Neural crest cell (in vitro differentiated cells): Measurements from ENCODE around the gene PRTFDC1. TPM values are rescaled to one million over a fixed set of nuclear protein-coding genes. Genes with fewer than 3 reads are reported as not detected.
A peak's percentile ranks its signal among the peaks of the same experiment; 100 is the strongest.

ENCODE experiments used
- DNase-seq: peaks from one replicate; pipeline ENCODE4 v3.0.0; 2021; ENCODE audit warnings: low read depth, mixed read lengths, low spot score
- H3K27ac Mint-ChIP-seq: one replicate; pipeline ENCODE4 v1.8.0; 2021; ENCODE audit warnings: mild to moderate bottlenecking, mixed read lengths; ENCODE audit not compliant: unreplicated experiment
- H3K27me3 Mint-ChIP-seq: 2 replicates; pipeline ENCODE4 v1.8.0; 2021; ENCODE audit warnings: low read depth, mild to moderate bottlenecking, mixed read lengths
- H3K36me3 Mint-ChIP-seq: 2 replicates; pipeline ENCODE4 v1.8.0; 2021; ENCODE audit warnings: low read depth, mild to moderate bottlenecking, mixed read lengths
- H3K4me1 Mint-ChIP-seq: 2 replicates; pipeline ENCODE4 v1.8.0; 2021; ENCODE audit warnings: mixed read lengths
- H3K4me3 Mint-ChIP-seq: one replicate; pipeline ENCODE4 v1.8.0; 2021; ENCODE audit warnings: mild to moderate bottlenecking, mixed read lengths
- H3K9me3 Mint-ChIP-seq: 2 replicates; pipeline ENCODE4 v1.8.0; 2021; ENCODE audit warnings: mixed read lengths
- total RNA-seq: library from RNA; stranded (reverse); gene quantifications from 2 replicates; pipeline ENCODE4 v1.2.1, GENCODE V29; 2021
- TF ChIP-seq, protein P1 (sequence below): fragments of 200-600 bp; sonication (generic); conservative IDR thresholded peaks from 2 replicates; pipeline ENCODE4 v1.5.0; 2021; ENCODE audit warnings: antibody characterized with exemption, mild to moderate bottlenecking

PRTFDC1 gene
- total RNA-seq, 1 donor from 2014 or later, result 26.7 TPM

DNA sequence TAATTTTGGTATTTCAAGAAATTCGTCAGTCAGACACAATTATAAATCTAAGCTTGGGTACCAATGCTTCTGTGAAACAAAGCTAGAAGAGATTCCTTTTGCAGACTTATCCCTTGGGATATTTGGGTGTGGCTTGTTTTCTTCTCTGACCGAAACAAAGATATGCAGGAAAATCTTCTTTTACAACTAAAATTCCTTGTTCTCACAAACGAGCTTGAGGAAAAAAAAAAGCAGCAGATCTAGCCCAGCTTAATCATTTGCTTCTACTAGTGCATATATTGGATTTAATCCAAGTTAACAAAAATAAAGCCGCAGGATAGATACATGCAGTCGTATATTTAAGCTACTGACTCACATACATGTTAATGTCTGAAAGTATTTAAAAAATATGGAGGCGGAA lies 104.2 kb downstream of the PRTFDC1 start:
- H3K4me3 Mint-ChIP-seq, result no peak overlapping the region
- no peaks in the 10 kb centered on the region for H3K27me3 Mint-ChIP-seq
- H3K36me3 Mint-ChIP-seq, result no peaks in the 10 kb centered on the region
- H3K4me1 Mint-ChIP-seq, result peaks cover 52% of the 10 kb centered on the region
- no peak for DNase-seq
- H3K9me3 Mint-ChIP-seq, result peaks cover 3% of the 10 kb centered on the region
- peak overlapping the region; percentile 78 for H3K27ac Mint-ChIP-seq
- TF ChIP-seq, protein P1, sequence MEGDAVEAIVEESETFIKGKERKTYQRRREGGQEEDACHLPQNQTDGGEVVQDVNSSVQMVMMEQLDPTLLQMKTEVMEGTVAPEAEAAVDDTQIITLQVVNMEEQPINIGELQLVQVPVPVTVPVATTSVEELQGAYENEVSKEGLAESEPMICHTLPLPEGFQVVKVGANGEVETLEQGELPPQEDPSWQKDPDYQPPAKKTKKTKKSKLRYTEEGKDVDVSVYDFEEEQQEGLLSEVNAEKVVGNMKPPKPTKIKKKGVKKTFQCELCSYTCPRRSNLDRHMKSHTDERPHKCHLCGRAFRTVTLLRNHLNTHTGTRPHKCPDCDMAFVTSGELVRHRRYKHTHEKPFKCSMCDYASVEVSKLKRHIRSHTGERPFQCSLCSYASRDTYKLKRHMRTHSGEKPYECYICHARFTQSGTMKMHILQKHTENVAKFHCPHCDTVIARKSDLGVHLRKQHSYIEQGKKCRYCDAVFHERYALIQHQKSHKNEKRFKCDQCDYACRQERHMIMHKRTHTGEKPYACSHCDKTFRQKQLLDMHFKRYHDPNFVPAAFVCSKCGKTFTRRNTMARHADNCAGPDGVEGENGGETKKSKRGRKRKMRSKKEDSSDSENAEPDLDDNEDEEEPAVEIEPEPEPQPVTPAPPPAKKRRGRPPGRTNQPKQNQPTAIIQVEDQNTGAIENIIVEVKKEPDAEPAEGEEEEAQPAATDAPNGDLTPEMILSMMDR, result no peak

DNA sequence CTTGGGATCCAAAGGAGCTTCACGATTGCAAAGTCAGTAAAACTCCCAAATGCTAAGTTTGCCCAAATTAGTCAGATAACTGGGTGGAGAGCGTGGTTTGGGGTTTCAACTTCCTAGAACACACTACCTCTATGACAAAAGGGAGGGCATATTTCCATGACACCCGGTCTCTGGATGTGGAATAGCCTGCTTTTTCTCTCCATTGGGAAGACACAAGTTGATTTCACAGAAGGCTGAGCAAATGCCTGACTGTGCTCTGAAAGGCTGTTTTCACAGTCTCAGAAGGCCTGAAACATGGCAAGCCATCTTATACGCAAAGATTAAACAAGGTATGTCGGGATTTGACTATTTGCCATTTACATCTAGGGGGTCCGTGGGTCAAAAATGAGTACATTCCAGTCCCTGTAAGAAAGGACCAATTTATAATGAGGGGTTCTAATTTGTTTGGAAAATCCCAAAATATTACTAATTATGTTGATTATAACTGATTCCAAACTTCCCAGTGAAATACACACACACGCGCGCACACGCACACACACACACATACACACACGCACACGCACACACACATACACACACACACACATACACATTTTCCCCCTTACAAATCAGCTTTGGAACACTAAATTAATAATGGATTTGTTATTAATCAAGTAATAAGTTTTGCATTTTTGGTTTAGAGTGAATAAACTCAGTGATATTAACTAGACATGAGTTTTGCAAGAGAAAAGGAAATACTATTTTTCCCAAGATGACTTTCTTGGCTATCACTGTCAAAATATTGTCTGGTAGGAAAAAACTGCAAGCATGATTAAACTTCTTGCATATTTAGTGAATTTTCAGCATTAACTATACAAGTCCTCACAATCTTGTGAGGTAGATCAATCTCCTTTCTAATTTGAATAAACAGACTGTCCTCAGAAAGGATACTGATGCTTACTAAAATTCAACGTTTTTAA lies 105.0 kb downstream of the PRTFDC1 start:
- peaks cover 47% of the 10 kb centered on the region for H3K4me1 Mint-ChIP-seq
- H3K27ac Mint-ChIP-seq, result no peak overlapping the region
- no peak for DNase-seq
- H3K4me3 Mint-ChIP-seq, result no peak overlapping the region
- H3K27me3 Mint-ChIP-seq, result no peaks in the 10 kb centered on the region
- H3K36me3 Mint-ChIP-seq, result no peaks in the 10 kb centered on the region
- H3K9me3 Mint-ChIP-seq, result peaks cover 3% of the 10 kb centered on the region
- TF ChIP-seq, protein P1, result no peak

DNA sequence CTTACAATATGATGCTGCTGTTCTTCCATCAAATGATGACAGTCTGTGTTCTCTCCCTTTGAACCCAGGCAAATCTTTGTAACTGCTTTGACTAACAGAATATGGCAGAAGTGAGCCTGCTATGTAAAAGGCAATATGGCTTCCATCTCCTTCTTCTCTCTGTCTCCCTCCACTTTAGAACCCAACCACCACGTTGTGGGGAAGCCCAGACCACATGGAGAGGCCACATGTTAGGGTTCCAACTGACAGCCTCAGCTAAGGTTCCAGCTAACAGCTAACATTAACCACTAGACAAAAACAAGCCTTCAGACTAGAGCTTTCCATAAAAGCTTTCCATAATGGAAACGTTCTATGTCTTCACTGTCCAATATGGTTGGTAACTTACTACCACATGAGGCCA lies 107.7 kb downstream of the PRTFDC1 start:
- Mint-ChIP-seq H3K9me3 (peaks cover 3% of the 10 kb centered on the region), H3K27ac (no peak overlapping the region), H3K4me3 (no peak overlapping the region), H3K36me3 (no peaks in the 10 kb centered on the region), H3K27me3 (no peaks in the 10 kb centered on the region), H3K4me1 (peaks cover 23% of the 10 kb centered on the region)
- DNase-seq, result no peak
- TF ChIP-seq, protein P1, result no peak

DNA sequence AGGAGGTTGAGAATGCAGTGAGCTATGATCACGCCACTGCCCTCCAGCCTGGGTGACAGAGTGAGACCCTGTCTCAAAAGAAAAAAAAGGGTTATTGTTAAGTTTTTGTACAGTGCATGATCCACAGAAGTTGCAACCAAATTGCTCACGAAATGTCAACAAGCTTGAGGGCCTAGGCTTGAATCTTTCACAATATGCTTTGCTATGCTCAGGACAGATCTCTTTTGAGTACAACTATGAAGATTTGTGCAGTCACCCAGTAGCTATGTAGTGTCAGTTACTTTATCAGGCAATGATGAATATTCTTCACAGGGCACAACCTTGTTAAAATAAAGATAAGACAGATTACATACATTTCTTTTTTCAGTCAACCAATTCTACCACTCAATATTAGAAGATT lies 109.2 kb downstream of the PRTFDC1 start:
- no peak for DNase-seq
- Mint-ChIP-seq H3K4me1 (peaks cover 10% of the 10 kb centered on the region), H3K27ac (no peak overlapping the region), H3K36me3 (no peaks in the 10 kb centered on the region), H3K9me3 (peaks cover 3% of the 10 kb centered on the region), H3K27me3 (no peaks in the 10 kb centered on the region), H3K4me3 (no peak overlapping the region)
- TF ChIP-seq, protein P1, result no peak

DNA sequence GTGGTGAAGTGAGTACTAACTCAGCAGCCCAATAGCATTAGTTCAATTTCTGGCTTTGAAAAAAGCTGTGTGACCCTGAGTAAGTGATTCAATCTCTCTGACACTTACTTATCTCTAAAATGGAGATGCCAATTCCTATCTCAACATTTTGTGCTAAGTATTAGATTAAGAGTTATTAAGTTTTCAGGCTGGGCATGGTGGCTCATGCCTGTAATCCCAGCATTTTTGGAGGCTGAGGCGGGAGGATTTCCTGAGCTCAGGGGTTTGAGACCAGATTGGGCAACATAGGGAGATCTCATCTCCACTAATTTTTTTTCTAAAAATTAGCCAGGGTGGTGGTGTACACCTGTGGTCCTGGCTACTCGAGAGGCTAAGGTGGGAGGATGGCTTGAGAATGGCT lies 109.5 kb downstream of the PRTFDC1 start:
- TF ChIP-seq, protein P1, result no peak
- Mint-ChIP-seq H3K36me3 (no peaks in the 10 kb centered on the region), H3K4me1 (peaks cover 7% of the 10 kb centered on the region), H3K27ac (no peak overlapping the region), H3K9me3 (peaks cover 3% of the 10 kb centered on the region), H3K4me3 (no peak overlapping the region), H3K27me3 (no peaks in the 10 kb centered on the region)
- no peak for DNase-seq
